Uterus (tissue), 2 donors: ENCODE data around the gene THRB.

Source experiments
- POLR2A ChIP-seq, 2 donors: fragments of 450-650 bp; IDR thresholded peaks; one replicate each; pipeline ENCODE4 v1.6.1; 2016; ENCODE audit warnings: antibody characterized with exemption in 2 of 2, mild to moderate bottlenecking in 1 of 2, moderate library complexity in 1 of 2
- TF ChIP-seq, protein P1 (sequence below), 4 experiments: fragments of 200-600 bp in 2 of 4; fragments of 450-650 bp in 2 of 4; sonication (generic) in 2 of 4; IDR thresholded peaks; one replicate each; pipeline ENCODE4 v1.5.1; 2016 to 2019; ENCODE audit warnings: antibody characterized with exemption in 4 of 4, mild to moderate bottlenecking in 2 of 4, moderate library complexity in 1 of 4

DNA sequence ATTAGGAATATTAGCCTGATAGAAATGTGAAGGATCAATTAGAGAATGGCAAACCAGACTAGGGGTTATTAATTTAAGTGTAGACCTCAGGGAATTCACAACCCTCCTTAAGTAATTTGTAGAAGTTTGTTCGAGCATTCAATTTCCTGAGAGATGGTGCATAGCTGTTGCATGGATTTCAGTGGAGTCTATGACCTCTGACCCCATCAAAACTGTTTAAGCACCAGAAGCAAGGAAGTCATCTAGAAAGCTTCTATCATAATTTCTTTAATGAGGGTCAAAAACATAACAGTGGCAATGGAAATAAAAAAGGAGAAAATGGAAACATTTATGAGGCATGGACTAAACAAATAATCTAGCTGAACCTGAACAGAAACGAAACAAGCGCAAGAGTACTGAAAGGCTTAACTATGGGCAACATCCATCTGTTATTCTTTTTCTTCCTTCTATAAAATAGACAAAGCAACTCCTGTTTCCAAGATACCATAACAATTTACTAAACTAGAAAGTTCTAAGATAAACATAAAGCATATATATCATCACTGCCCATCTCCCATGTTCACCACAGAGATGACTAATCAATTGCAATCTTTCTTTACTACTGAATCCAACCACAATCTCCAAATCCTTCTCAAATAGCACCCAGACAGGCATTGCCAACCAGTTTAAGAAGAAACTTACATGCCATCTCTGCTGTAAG lies 151.4 kb downstream of the THRB start:
- TF ChIP-seq, protein P1, sequence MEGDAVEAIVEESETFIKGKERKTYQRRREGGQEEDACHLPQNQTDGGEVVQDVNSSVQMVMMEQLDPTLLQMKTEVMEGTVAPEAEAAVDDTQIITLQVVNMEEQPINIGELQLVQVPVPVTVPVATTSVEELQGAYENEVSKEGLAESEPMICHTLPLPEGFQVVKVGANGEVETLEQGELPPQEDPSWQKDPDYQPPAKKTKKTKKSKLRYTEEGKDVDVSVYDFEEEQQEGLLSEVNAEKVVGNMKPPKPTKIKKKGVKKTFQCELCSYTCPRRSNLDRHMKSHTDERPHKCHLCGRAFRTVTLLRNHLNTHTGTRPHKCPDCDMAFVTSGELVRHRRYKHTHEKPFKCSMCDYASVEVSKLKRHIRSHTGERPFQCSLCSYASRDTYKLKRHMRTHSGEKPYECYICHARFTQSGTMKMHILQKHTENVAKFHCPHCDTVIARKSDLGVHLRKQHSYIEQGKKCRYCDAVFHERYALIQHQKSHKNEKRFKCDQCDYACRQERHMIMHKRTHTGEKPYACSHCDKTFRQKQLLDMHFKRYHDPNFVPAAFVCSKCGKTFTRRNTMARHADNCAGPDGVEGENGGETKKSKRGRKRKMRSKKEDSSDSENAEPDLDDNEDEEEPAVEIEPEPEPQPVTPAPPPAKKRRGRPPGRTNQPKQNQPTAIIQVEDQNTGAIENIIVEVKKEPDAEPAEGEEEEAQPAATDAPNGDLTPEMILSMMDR (IDR thresholded peaks at IDR 0.05): no peak
- TF ChIP-seq POLR2A (IDR thresholded peaks at IDR 0.05): no peak
